MM.1S (cell line): ENCODE data around the gene DCTN4.
A peak's percentile ranks its signal among the peaks of the same experiment; 100 is the strongest.

Source experiments
- DNase-seq: peaks from one replicate; pipeline ENCODE4 v3.0.0-alpha.2; 2015
- H2AFZ ChIP-seq: fragments of 300-600 bp; sonication (generic); 2 replicates; pipeline ENCODE4 v1.6.0; 2016; ENCODE audit warnings: antibody characterized with exemption, low read length
- H3F3A ChIP-seq: fragments of 300-600 bp; sonication (generic); 2 replicates; pipeline ENCODE4 v1.6.1; 2016; ENCODE audit warnings: mild to moderate bottlenecking, antibody characterized with exemption, low read length, moderate library complexity, mixed read lengths; ENCODE audit not compliant: insufficient read depth
- H3K27ac ChIP-seq: fragments of 300-600 bp; sonication (generic); 2 replicates; pipeline ENCODE4 v1.5.1; 2016; ENCODE audit warnings: mild to moderate bottlenecking, low read length
- H3K27me3 ChIP-seq: fragments of 300-600 bp; sonication (generic); replicated peaks from 2 replicates; pipeline ENCODE4 v1.6.0; 2016; ENCODE audit warnings: low read length; ENCODE audit not compliant: insufficient read depth
- H3K36me3 ChIP-seq: fragments of 300-600 bp; sonication (generic); replicated peaks from 2 replicates; pipeline ENCODE4 v1.6.1; 2016; ENCODE audit warnings: mild to moderate bottlenecking, low read length, mixed read lengths; ENCODE audit not compliant: insufficient read depth
- H3K4me1 ChIP-seq: fragments of 300-600 bp; sonication (generic); 2 replicates; pipeline ENCODE4 v1.6.1; 2016; ENCODE audit warnings: low read length, mixed read lengths
- H3K4me2 ChIP-seq: fragments of 300-600 bp; sonication (generic); 2 replicates; pipeline ENCODE4 v1.6.0; 2016; ENCODE audit warnings: low read depth, low read length
- H3K4me3 ChIP-seq: fragments of 300-600 bp; sonication (generic); 2 replicates; pipeline ENCODE4 v1.5.1; 2016; ENCODE audit warnings: low read length, mixed read lengths
- H3K79me2 ChIP-seq: fragments of 300-600 bp; sonication (generic); 2 replicates; pipeline ENCODE4 v1.6.1; 2016; ENCODE audit warnings: mixed run types, low read length, mixed read lengths
- H3K9ac ChIP-seq: fragments of 300-600 bp; sonication (generic); 2 replicates; pipeline ENCODE4 v1.6.1; 2016; ENCODE audit warnings: low read length, mixed read lengths
- H3K9me2 ChIP-seq: fragments of 300-600 bp; sonication (generic); replicated peaks from 2 replicates; pipeline ENCODE4 v1.6.1; 2016; ENCODE audit warnings: mild to moderate bottlenecking, low read length, mixed read lengths; ENCODE audit not compliant: insufficient read depth
- H3K9me3 ChIP-seq: fragments of 300-600 bp; sonication (generic); replicated peaks from 2 replicates; pipeline ENCODE4 v1.6.1; 2016; ENCODE audit warnings: mild to moderate bottlenecking, low read length, mixed read lengths; ENCODE audit not compliant: insufficient read depth
- H4K20me1 ChIP-seq: fragments of 300-600 bp; sonication (generic); 2 replicates; pipeline ENCODE4 v1.6.1; 2016; ENCODE audit warnings: mild to moderate bottlenecking, low read length, moderate library complexity, mixed read lengths; ENCODE audit not compliant: insufficient read depth
- EZH2 ChIP-seq: fragments of 300-600 bp; sonication (generic); optimal IDR thresholded peaks from 2 replicates; pipeline ENCODE3; 2017; ENCODE audit warnings: low read depth, mild to moderate bottlenecking, antibody characterized with exemption, low read length, mixed read lengths
- EZH2phosphoT487 ChIP-seq: fragments of 300-600 bp; sonication (generic); IDR thresholded peaks from 2 replicates; pipeline ENCODE4 v1.6.1; 2018; ENCODE audit warnings: antibody characterized with exemption, low read length
- TF ChIP-seq, protein P1 (sequence below): fragments of 300-600 bp; sonication (generic); IDR thresholded peaks from 2 replicates; pipeline ENCODE4 v1.5.1; 2016; ENCODE audit warnings: antibody characterized with exemption, low read length, mixed read lengths

The DCTN4 gene

GRCh38 chr5:150758531-150759333 lies at the start of gene DCTN4:
DCTN4 (minus strand) TSS chr5:150759017; CDS start chr5:150758993, 24 bp downstream.
- H3K4me2 ChIP-seq, result peak within 1 kb of the TSS; percentile 82
- peak within 1 kb of the TSS; percentile 95 for H3K27ac ChIP-seq
- H3K79me2 ChIP-seq, result peaks cover 44% of the 10 kb centered on the region
- H2AFZ ChIP-seq, result peak within 1 kb of the TSS; percentile 97
- no peaks in the 10 kb centered on the region for H3K27me3 ChIP-seq
- peaks cover 11% of the 10 kb centered on the region for H3K4me1 ChIP-seq
- H3K9me2 ChIP-seq, result no peaks in the 10 kb centered on the region
- H3F3A ChIP-seq, result peaks cover 6% of the 10 kb centered on the region; the same call in 1 of the 2 replicates
- DNase-seq, result peak; percentile 99
- H3K9ac ChIP-seq, result peak within 1 kb of the TSS; percentile 90
- H4K20me1 ChIP-seq, result no peaks in the 10 kb centered on the region
- peak within 1 kb of the TSS; percentile 70 for H3K4me3 ChIP-seq
- H3K9me3 ChIP-seq, result no peaks in the 10 kb centered on the region
- TF ChIP-seq EZH2phosphoT487, result no peak
- TF ChIP-seq, protein P1, sequence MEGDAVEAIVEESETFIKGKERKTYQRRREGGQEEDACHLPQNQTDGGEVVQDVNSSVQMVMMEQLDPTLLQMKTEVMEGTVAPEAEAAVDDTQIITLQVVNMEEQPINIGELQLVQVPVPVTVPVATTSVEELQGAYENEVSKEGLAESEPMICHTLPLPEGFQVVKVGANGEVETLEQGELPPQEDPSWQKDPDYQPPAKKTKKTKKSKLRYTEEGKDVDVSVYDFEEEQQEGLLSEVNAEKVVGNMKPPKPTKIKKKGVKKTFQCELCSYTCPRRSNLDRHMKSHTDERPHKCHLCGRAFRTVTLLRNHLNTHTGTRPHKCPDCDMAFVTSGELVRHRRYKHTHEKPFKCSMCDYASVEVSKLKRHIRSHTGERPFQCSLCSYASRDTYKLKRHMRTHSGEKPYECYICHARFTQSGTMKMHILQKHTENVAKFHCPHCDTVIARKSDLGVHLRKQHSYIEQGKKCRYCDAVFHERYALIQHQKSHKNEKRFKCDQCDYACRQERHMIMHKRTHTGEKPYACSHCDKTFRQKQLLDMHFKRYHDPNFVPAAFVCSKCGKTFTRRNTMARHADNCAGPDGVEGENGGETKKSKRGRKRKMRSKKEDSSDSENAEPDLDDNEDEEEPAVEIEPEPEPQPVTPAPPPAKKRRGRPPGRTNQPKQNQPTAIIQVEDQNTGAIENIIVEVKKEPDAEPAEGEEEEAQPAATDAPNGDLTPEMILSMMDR, result no peak
- TF ChIP-seq EZH2, result no peak
- H3K36me3 ChIP-seq, result 0 out of 2 replicates have a peak, but pooled peaks cover 15% of the 10 kb centered on the region

DNA sequence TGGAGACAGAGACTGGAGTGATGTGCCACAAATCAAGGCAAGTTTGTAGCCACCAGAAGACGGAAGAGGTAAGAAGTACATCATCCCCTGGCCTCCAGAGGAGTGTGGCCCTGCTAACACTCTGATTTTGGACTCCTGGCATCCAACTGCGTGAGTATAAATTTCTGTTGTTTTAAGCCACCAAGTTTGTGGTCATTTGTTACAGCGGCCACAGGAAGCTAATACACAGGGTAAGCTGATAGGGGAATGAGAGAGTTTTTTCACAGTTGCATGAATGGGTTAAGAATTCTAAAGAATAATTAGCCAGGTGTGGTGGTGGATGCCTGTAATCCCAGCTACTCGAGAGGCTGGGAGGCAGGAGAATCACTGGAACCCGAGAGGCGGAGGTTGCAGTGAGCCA lies 45.6 kb upstream of the DCTN4 start:
- no peaks in the 10 kb centered on the region for H3K79me2 ChIP-seq
- H3K36me3 ChIP-seq, result no peaks in the 10 kb centered on the region
- H3K4me1 ChIP-seq, result no peaks in the 10 kb centered on the region
- H3K9me3 ChIP-seq, result no peaks in the 10 kb centered on the region
- no peaks in the 10 kb centered on the region for H4K20me1 ChIP-seq
- TF ChIP-seq, protein P1, result no peak
- TF ChIP-seq EZH2 (no peak), EZH2phosphoT487 (no peak)
- no peak overlapping the region for H2AFZ ChIP-seq
- H3F3A ChIP-seq, result no peaks in the 10 kb centered on the region
- H3K4me3 ChIP-seq, result no peak overlapping the region
- no peak overlapping the region for H3K4me2 ChIP-seq
- H3K27ac ChIP-seq, result no peak overlapping the region
- no peak for DNase-seq
- H3K27me3 ChIP-seq, result no peaks in the 10 kb centered on the region
- H3K9ac ChIP-seq, result no peak overlapping the region
- H3K9me2 ChIP-seq, result no peaks in the 10 kb centered on the region

DNA sequence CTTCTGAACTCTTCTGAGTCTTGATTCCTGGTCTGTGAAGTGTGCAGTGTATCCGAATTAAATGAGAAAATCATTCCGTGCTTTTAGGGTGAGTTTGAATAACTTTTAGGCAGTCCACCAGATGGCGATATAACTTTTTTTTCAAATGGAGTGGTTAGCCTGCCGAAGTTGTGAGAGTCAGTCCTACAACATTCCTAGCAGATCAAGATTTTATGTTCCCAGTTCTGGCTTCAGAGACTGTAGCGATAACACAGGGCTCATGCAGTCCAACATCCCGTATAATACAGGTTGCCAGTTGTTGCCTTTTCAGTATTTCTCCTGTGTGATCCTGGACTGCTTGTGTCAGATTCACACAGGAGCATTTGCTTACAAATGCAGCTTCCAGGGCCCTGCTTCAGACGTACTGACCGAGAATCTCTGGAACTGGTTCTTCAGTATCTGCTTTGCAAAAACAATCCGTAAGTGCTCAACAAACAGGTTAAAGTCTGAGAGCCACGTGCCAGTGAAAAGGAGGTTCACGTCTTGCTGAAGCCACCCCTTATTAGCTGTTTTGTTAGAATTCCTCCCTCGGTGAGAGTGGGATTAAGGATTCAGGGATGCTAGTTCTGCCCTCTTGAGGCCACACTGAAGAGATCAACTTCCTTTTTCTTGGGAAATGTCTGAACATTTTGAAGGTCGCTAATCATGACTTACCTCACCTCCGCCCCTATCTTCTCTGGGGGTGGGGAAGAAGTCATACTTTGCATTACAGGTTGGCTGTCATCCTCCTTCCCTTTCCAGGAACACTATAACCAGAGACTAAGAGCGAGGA lies 42.5 kb upstream of the DCTN4 start:
- no peak overlapping the region for H3K27ac ChIP-seq
- H3K9me2 ChIP-seq, result no peaks in the 10 kb centered on the region
- H3K27me3 ChIP-seq, result no peaks in the 10 kb centered on the region
- H3K79me2 ChIP-seq, result no peaks in the 10 kb centered on the region
- peak overlapping the region; percentile 44 for H3K4me2 ChIP-seq
- H3K4me1 ChIP-seq, result no peaks in the 10 kb centered on the region
- H3K9me3 ChIP-seq, result no peaks in the 10 kb centered on the region
- peak; percentile 42 for DNase-seq
- no peaks in the 10 kb centered on the region for H4K20me1 ChIP-seq
- H3K36me3 ChIP-seq, result no peaks in the 10 kb centered on the region
- H3K9ac ChIP-seq, result no peak overlapping the region
- peak overlapping the region; percentile 45 for H2AFZ ChIP-seq
- no peaks in the 10 kb centered on the region for H3F3A ChIP-seq
- H3K4me3 ChIP-seq, result no peak overlapping the region
- TF ChIP-seq EZH2phosphoT487, result no peak
- TF ChIP-seq, protein P1, result peak; percentile 60
